Mesendoderm (in vitro differentiated cells): ENCODE data around the gene SURF2.

Source experiments
- DNase-seq: peaks from one replicate; pipeline ENCODE4 v3.0.0; 2013
- H2AK5ac ChIP-seq: 2 replicates; pipeline ENCODE4 v1.6.1; 2013; ENCODE audit warnings: low read length, inconsistent platforms
- H2BK120ac ChIP-seq: 2 replicates; pipeline ENCODE4 v1.6.1; 2013; ENCODE audit warnings: low read depth, mild to moderate bottlenecking, low read length, moderate library complexity, mixed read lengths
- H2BK15ac ChIP-seq: replicated peaks from 2 replicates; pipeline ENCODE4 v1.6.1; 2013; ENCODE audit warnings: low read depth, mild to moderate bottlenecking, moderate library complexity
- H2BK5ac ChIP-seq: 2 replicates; pipeline ENCODE4 v1.6.1; 2013; ENCODE audit warnings: low read length, inconsistent platforms
- H3K18ac ChIP-seq: 2 replicates; pipeline ENCODE4 v1.6.1; 2013; ENCODE audit warnings: mild to moderate bottlenecking, low read length, mixed read lengths
- H3K23ac ChIP-seq: one replicate; pipeline ENCODE4 v1.6.1; 2013; ENCODE audit warnings: low read length
- H3K27ac ChIP-seq: 2 replicates; pipeline ENCODE4 v1.5.1; 2013; ENCODE audit warnings: low read depth, mild to moderate bottlenecking, inconsistent platforms, low read length, moderate library complexity
- H3K27me3 ChIP-seq: 2 replicates; pipeline ENCODE4 v1.6.1; 2013; ENCODE audit warnings: low read length, control low read depth, mild to moderate bottlenecking, inconsistent platforms; ENCODE audit not compliant: insufficient read depth, poor library complexity
- H3K36me3 ChIP-seq: 2 replicates; pipeline ENCODE4 v1.6.1; 2013; ENCODE audit warnings: low read length, inconsistent platforms; ENCODE audit not compliant: control insufficient read depth, insufficient read depth
- H3K4ac ChIP-seq: one replicate; pipeline ENCODE4 v1.6.1; 2013; ENCODE audit warnings: low read depth, mild to moderate bottlenecking, low read length, moderate library complexity
- H3K4me1 ChIP-seq: 2 replicates; pipeline ENCODE4 v1.6.1; 2013; ENCODE audit warnings: low read depth, low read length, inconsistent platforms; ENCODE audit not compliant: control insufficient read depth
- H3K4me2 ChIP-seq: 2 replicates; pipeline ENCODE4 v1.6.1; 2013; ENCODE audit warnings: low read length
- H3K4me3 ChIP-seq: 2 replicates; pipeline ENCODE4 v1.5.1; 2013; ENCODE audit warnings: mild to moderate bottlenecking, low read length
- H3K56ac ChIP-seq: one replicate; pipeline ENCODE4 v1.6.1; 2013; ENCODE audit warnings: low read length
- H3K79me1 ChIP-seq: 2 replicates; pipeline ENCODE4 v1.6.1; 2013; ENCODE audit warnings: low read length, inconsistent platforms
- H3K79me2 ChIP-seq: 2 replicates; pipeline ENCODE4 v1.6.1; 2013; ENCODE audit warnings: mild to moderate bottlenecking, low read length; ENCODE audit not compliant: control insufficient read depth, insufficient read depth
- H3K9ac ChIP-seq: 2 replicates; pipeline ENCODE4 v1.6.1; 2013; ENCODE audit warnings: low read length, inconsistent platforms
- H4K5ac ChIP-seq: one replicate; pipeline ENCODE4 v1.6.1; 2013; ENCODE audit warnings: low read length
- H4K8ac ChIP-seq: one replicate; pipeline ENCODE4 v1.6.1; 2013; ENCODE audit warnings: low read depth, mild to moderate bottlenecking, control low read depth, low read length, moderate library complexity
- WGBS: extraction: QIAGEN DNeasy Blood & Tissue Kit; methylation state at CpG from one replicate; pipeline ENCODE4 v1.1.7; 2013; ENCODE audit warnings: low lambda C conversion rate, missing lambda C conversion rate; ENCODE audit not compliant: insufficient coverage; ENCODE audit errors: extremely low coverage; 5-methylcytosine and 5-hydroxymethylcytosine counted together

The SURF2 gene

DNA sequence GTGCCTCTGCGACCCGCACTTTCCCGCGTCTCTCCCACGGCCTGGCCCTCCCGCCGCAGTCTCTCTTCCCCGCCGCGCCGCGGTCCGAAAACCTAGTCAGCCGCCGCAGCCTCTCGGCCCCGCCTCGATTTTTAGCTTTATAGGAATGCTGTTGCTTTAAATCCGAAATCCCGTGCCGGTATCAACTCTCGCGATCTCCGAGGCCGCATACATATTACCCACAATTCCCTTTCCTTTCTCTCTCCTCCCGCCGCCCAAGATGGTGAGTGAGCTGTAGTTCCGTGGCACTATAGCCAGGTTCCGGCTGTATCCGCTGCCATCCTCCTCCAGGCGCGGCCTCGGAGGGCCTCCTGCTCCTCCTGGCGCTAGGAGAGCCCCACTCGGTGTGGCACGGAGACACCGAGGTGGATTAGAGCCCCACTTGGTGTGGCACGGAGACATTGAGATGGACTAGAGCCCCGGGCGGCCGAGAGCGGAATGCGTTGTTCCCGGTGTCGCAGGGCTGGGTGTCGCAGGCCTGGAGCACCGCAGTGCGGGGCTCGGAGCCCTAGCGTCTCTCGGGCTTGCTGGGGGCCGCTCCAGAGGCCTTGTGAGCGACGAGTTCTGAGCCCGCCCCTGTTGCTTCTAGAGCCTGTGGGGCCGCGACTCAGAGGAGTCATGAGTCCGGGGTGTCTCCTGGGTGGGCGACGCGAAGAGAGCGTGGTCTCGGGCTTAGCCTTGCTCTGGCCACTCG, 8.2 kb upstream of the SURF2 start, which contains the start of the genes MED22 and RPL7A:
TSS of gene MED22 (minus strand) at position 147 of the 733 bp plus-strand sequence. CDS start 1,469 bp downstream, outside the sequence.
TSS of gene RPL7A (plus strand) at position 234 of the 733 bp plus-strand sequence. CDS start at position 260, 26 bp downstream.
- no CpG with 5 or more reads among the region's 64 CpGs for WGBS
- Histone ChIP-seq H3K4me3 (peak within 1 kb of the TSS; percentile 95), H3K79me2 (peaks cover 43% of the 10 kb centered on the region), H4K8ac (no peak within 1 kb of the TSS), H3K9ac (peak within 1 kb of the TSS; percentile 99), H3K56ac (peak within 1 kb of the TSS; percentile 99), H3K18ac (peak within 1 kb of the TSS; percentile 96), H2BK120ac (peak within 1 kb of the TSS; percentile 40), H3K4ac (peak within 1 kb of the TSS; percentile 82), H3K27ac (peak within 1 kb of the TSS; percentile 87), H3K36me3 (peaks cover 30% of the 10 kb centered on the region), H2BK15ac (no peak within 1 kb of the TSS), H3K27me3 (no peaks in the 10 kb centered on the region), H2BK5ac (peak within 1 kb of the TSS; percentile 93), H3K23ac (peak within 1 kb of the TSS; percentile 97), H3K4me1 (no peaks in the 10 kb centered on the region), H3K4me2 (peak within 1 kb of the TSS; percentile 99), H4K5ac (peak within 1 kb of the TSS; percentile 52), H3K79me1 (peaks cover 29% of the 10 kb centered on the region), H2AK5ac (peak within 1 kb of the TSS; percentile 82)
- DNase-seq, result peak; percentile 98

DNA sequence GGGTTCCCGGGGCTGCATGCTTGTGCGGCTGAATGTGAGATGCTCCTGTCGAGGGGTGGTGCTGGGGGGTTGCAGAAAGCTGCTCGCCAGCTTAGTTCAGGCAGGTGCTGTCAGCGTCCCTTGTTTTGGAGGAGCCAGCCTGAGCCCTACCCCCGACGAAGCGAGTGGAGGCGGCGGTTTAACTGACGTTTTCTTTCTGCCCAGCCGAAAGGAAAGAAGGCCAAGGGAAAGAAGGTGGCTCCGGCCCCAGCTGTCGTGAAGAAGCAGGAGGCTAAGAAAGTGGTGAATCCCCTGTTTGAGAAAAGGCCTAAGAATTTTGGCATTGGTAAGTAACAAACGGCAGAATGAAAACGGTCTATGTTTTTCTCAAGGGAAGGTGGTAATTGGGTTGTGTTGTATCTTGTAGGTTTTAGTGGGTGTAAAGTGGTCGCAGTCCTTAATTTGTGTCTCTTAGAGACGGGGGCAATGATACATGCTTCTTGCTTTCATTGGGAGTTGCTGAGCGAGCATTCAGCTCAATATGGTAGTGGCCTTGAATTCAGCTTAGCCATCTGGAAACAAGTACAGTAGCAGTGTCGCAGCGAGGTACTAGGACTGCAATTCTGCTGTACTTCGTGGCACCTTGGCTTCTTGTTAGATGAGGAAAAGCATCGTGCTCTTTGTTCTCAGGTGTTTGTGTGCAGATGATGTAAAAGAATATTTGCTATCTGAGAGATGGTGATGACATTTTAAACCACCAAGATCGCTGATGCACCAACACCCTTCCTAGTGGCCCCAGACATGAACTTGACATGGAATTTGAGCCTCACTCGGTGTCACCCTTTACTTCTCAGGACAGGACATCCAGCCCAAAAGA, 7.4 kb upstream of the SURF2 start:
- H3K56ac ChIP-seq, result peak overlapping the region; percentile 99
- peaks cover 29% of the 10 kb centered on the region for H3K79me1 ChIP-seq
- H2BK5ac ChIP-seq, result peak overlapping the region; percentile 93
- DNase-seq, result no peak
- peak overlapping the region; percentile 99 for H3K4me2 ChIP-seq
- H3K79me2 ChIP-seq, result peaks cover 43% of the 10 kb centered on the region
- H3K27ac ChIP-seq, result peak overlapping the region; percentile 87
- H2BK15ac ChIP-seq, result no peak overlapping the region
- peak overlapping the region; percentile 97 for H3K23ac ChIP-seq
- no peak overlapping the region for H4K8ac ChIP-seq
- peak overlapping the region; percentile 95 for H3K4me3 ChIP-seq
- H2BK120ac ChIP-seq, result peak overlapping the region; percentile 7
- no peaks in the 10 kb centered on the region for H3K27me3 ChIP-seq
- no peaks in the 10 kb centered on the region for H3K4me1 ChIP-seq
- H3K18ac ChIP-seq, result peak overlapping the region; percentile 96
- H3K9ac ChIP-seq, result peak overlapping the region; percentile 99
- H2AK5ac ChIP-seq, result peak overlapping the region; percentile 82
- H4K5ac ChIP-seq, result no peak overlapping the region
- no CpG with 5 or more reads among the region's 25 CpGs for WGBS
- peak overlapping the region; percentile 70 for H3K4ac ChIP-seq
- H3K36me3 ChIP-seq, result peaks cover 27% of the 10 kb centered on the region

DNA sequence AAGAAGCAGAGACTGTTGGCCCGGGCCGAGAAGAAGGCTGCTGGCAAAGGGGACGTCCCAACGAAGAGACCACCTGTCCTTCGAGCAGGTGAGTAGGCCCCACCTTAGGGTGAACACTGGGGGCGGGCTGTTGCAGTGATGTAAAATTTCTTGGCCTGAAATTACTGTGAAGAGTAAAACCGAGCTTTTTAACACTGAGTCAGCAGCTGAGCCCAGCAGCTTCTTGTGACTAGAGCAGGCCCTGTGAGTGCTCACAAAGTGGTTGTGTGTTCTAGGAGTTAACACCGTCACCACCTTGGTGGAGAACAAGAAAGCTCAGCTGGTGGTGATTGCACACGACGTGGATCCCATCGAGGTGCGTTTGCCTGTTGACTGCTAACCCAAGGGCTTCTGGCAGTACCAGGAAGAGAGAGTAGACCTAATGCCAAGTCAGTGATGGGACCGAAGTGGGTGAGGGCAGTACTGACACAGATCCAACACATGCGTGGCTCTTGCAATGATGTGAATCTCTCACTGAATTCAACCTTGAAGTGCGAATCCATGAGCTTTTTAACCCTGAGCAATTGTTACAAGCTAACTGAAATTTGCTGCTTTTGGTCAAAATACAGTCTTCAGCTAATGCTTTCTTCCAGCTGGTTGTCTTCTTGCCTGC, 6.3 kb upstream of the SURF2 start:
- Histone ChIP-seq H3K79me1 (peaks cover 26% of the 10 kb centered on the region), H3K23ac (no peak overlapping the region), H3K4me1 (no peaks in the 10 kb centered on the region), H4K5ac (no peak overlapping the region), H4K8ac (no peak overlapping the region), H3K9ac (peak overlapping the region; percentile 99), H3K56ac (peak overlapping the region; percentile 99), H2BK120ac (no peak overlapping the region), H3K4me3 (no peak overlapping the region), H3K27me3 (no peaks in the 10 kb centered on the region), H3K27ac (no peak overlapping the region), H2BK15ac (no peak overlapping the region), H3K18ac (no peak overlapping the region), H2BK5ac (no peak overlapping the region), H2AK5ac (no peak overlapping the region), H3K36me3 (peaks cover 24% of the 10 kb centered on the region), H3K79me2 (peaks cover 43% of the 10 kb centered on the region), H3K4ac (no peak overlapping the region), H3K4me2 (peak overlapping the region; percentile 99)
- no CpG with 5 or more reads among the region's 15 CpGs for WGBS
- no peak for DNase-seq

DNA sequence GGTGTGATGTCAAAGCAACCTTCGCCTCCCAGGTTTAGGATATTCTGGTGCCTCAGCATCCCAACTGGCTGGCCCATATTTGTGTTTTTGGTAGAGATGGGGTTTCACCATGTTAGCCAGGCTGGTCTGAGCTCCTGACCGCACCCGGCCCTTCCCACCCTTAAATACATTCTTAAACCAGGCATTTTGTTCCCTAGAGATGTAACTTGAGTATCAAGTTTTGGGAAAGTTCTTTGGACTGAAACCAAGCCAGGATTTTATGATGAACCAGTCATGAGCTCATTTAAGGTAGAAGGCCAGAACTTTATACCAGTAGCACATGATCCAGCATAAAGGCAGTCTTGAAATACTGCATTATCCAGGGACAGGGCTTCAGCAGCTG, 4.8 kb upstream of the SURF2 start:
- Histone ChIP-seq H2BK15ac (no peak overlapping the region), H4K8ac (no peak overlapping the region), H3K23ac (no peak overlapping the region), H2AK5ac (no peak overlapping the region), H3K79me1 (peaks cover 13% of the 10 kb centered on the region), H2BK5ac (no peak overlapping the region), H3K4ac (no peak overlapping the region), H3K4me2 (no peak overlapping the region), H3K18ac (no peak overlapping the region), H3K4me3 (no peak overlapping the region), H4K5ac (no peak overlapping the region), H3K27me3 (no peaks in the 10 kb centered on the region), H3K27ac (no peak overlapping the region), H3K36me3 (peaks cover 21% of the 10 kb centered on the region), H3K9ac (no peak overlapping the region), H3K56ac (no peak overlapping the region), H2BK120ac (no peak overlapping the region), H3K4me1 (no peaks in the 10 kb centered on the region), H3K79me2 (peaks cover 34% of the 10 kb centered on the region)
- DNase-seq, result no peak
- WGBS, result no CpG with 5 or more reads among the region's 3 CpGs

GRCh38 chr9:133351908-133352634, 4.3 kb upstream of the SURF2 start:
- no peak overlapping the region for H3K23ac ChIP-seq
- H3K4ac ChIP-seq, result no peak overlapping the region
- no CpG with 5 or more reads among the region's 14 CpGs for WGBS
- no peak overlapping the region for H3K4me2 ChIP-seq
- no peak overlapping the region for H3K18ac ChIP-seq
- H3K9ac ChIP-seq, result no peak overlapping the region
- H4K5ac ChIP-seq, result no peak overlapping the region
- peak; percentile 93 for DNase-seq
- H2BK120ac ChIP-seq, result no peak overlapping the region
- H4K8ac ChIP-seq, result no peak overlapping the region
- no peak overlapping the region for H3K27ac ChIP-seq
- no peak overlapping the region for H2BK15ac ChIP-seq
- no peak overlapping the region for H3K4me3 ChIP-seq
- H3K56ac ChIP-seq, result no peak overlapping the region
- peaks cover 13% of the 10 kb centered on the region for H3K79me1 ChIP-seq
- no peaks in the 10 kb centered on the region for H3K4me1 ChIP-seq
- H3K27me3 ChIP-seq, result no peaks in the 10 kb centered on the region
- peaks cover 29% of the 10 kb centered on the region for H3K79me2 ChIP-seq
- H2BK5ac ChIP-seq, result no peak overlapping the region
- H3K36me3 ChIP-seq, result peaks cover 21% of the 10 kb centered on the region
- H2AK5ac ChIP-seq, result no peak overlapping the region
